ENCODE data around the gene BEST2.

DNA sequence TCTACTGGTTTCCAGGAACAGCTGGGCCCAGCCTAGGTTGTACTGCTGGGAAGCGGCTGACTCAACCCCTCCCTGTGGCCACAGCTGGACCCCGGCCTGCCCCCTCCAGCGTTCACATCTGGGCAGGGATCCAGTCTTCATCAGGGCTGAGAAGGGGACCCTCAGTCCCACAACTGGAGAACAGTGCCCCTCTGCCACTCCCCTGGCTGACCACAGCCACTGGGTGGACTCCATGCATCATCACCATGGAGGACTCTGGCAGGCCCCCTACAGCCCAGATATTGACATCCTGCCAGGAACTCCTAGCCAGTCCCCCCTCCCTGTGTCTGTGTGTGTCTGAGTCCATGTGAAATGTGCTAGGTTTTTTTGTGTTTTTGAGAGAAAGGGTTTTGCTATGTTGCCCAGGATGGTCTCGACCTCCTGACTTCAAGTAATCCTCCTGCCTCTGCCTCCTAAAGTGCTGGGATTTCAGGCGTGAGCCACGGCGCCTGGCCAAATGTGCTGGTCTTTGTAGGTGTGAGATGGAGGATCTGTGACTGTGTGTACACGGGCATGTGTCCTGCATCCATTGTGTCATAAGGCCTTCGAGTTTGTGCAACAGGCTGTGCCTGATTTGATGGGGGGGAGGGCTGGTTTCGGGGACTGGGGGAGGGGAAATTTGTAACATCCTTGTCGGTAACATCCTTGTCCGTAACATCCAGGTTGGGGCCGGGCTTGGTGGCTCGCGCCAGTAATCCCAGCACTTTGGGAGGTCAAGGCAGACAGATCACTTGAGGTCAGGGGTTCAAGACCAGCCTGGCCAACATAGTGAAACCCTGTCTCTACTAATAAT is 27.8 kb downstream of the BEST2 start:
- TF ChIP-seq POLR2A (IDR thresholded peaks at IDR 0.05): no peak
- TF ChIP-seq, protein P1, sequence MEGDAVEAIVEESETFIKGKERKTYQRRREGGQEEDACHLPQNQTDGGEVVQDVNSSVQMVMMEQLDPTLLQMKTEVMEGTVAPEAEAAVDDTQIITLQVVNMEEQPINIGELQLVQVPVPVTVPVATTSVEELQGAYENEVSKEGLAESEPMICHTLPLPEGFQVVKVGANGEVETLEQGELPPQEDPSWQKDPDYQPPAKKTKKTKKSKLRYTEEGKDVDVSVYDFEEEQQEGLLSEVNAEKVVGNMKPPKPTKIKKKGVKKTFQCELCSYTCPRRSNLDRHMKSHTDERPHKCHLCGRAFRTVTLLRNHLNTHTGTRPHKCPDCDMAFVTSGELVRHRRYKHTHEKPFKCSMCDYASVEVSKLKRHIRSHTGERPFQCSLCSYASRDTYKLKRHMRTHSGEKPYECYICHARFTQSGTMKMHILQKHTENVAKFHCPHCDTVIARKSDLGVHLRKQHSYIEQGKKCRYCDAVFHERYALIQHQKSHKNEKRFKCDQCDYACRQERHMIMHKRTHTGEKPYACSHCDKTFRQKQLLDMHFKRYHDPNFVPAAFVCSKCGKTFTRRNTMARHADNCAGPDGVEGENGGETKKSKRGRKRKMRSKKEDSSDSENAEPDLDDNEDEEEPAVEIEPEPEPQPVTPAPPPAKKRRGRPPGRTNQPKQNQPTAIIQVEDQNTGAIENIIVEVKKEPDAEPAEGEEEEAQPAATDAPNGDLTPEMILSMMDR (IDR thresholded peaks at IDR 0.05): no peak
